PC-3 (cell line): Measurements from ENCODE around the gene CAPN10. TPM values are rescaled to one million over a fixed set of nuclear protein-coding genes. Genes with fewer than 3 reads are reported as not detected.

ENCODE experiments used
- ATAC-seq: fragments of 200-7000 bp; cut with Tn5 transposase; 2 replicates; pipeline ENCODE4 v1.9.1; 2020; ENCODE audit warnings: mild to moderate bottlenecking, moderate library complexity
- BruUV-seq: library from RNA; stranded (reverse); fragments of 400-500 nt; replicated peaks from 2 replicates; lab custom pipeline; 2021; lab: Mats Ljungman, UMichigan
- CTCF ChIA-PET: fragments of 300-600 bp; sonication (Branson Sonifier 250); formaldehyde crosslinking; loops from one replicate; lab custom pipeline; 2022; ENCODE audit warnings: antibody characterized with exemption; lab: Charles Lee
- POLR2A ChIA-PET: fragments of 300-600 bp; sonication (Branson Sonifier 250); formaldehyde crosslinking; loops from one replicate; lab custom pipeline; 2022; ENCODE audit warnings: antibody characterized with exemption; ENCODE audit not compliant: unreplicated experiment; lab: Charles Lee
- DNase-seq: peaks from one replicate; pipeline ENCODE4 v3.0.0-alpha.2; 2015
- H2AFZ ChIP-seq: fragments of 300-600 bp; sonication (generic); 2 replicates; pipeline ENCODE4 v1.6.0; 2016; ENCODE audit warnings: antibody characterized with exemption, low read length
- H3F3A ChIP-seq: fragments of 300-600 bp; sonication (generic); one replicate; pipeline ENCODE4 v1.6.0; 2017; ENCODE audit warnings: antibody characterized with exemption, low read length, control low read depth, mild to moderate bottlenecking; ENCODE audit not compliant: unreplicated experiment
- H3K27ac ChIP-seq: fragments of 300-600 bp; sonication (generic); 2 replicates; pipeline ENCODE4 v1.5.1; 2016; ENCODE audit warnings: mild to moderate bottlenecking, low read length
- H3K27me3 ChIP-seq: fragments of 300-600 bp; sonication (generic); 2 replicates; pipeline ENCODE4 v1.6.1; 2016; ENCODE audit warnings: low read length, mixed read lengths
- H3K36me3 ChIP-seq: fragments of 300-600 bp; sonication (generic); 2 replicates; pipeline ENCODE4 v1.6.1; 2016; ENCODE audit warnings: low read depth, mixed run types, low read length, mixed read lengths
- H3K4me1 ChIP-seq: fragments of 300-600 bp; sonication (generic); 2 replicates; pipeline ENCODE4 v1.5.1; 2016; ENCODE audit warnings: low read length; ENCODE audit not compliant: insufficient read depth
- H3K4me2 ChIP-seq: fragments of 300-600 bp; sonication (generic); 2 replicates; pipeline ENCODE4 v1.6.0; 2016; ENCODE audit warnings: low read length
- H3K4me3 ChIP-seq: fragments of 300-600 bp; sonication (generic); 2 replicates; pipeline ENCODE4 v1.5.1; 2016; ENCODE audit warnings: mild to moderate bottlenecking, low read length, mixed read lengths
- H3K79me2 ChIP-seq: fragments of 300-600 bp; sonication (generic); 2 replicates; pipeline ENCODE4 v1.6.1; 2017; ENCODE audit warnings: low read length, mixed read lengths
- H3K9ac ChIP-seq: fragments of 300-600 bp; sonication (generic); 2 replicates; pipeline ENCODE4 v1.6.0; 2016; ENCODE audit warnings: mild to moderate bottlenecking, low read length
- H3K9me2 ChIP-seq: fragments of 300-600 bp; sonication (generic); replicated peaks from 2 replicates; pipeline ENCODE4 v1.6.1; 2016; ENCODE audit warnings: mixed run types, low read length, mixed read lengths
- H3K9me3 ChIP-seq: fragments of 300-600 bp; sonication (generic); 2 replicates; pipeline ENCODE4 v1.6.1; 2016; ENCODE audit warnings: low read length, mixed read lengths
- H4K20me1 ChIP-seq: fragments of 300-600 bp; sonication (generic); 2 replicates; pipeline ENCODE4 v1.6.1; 2016; ENCODE audit warnings: low read length, mixed read lengths
- EZH2 ChIP-seq: fragments of 300-600 bp; sonication (generic); IDR thresholded peaks from one replicate; pipeline ENCODE4 v1.6.1; 2017; ENCODE audit warnings: antibody characterized with exemption, mild to moderate bottlenecking, low read length; ENCODE audit not compliant: unreplicated experiment
- EZH2phosphoT487 ChIP-seq: fragments of 300-600 bp; sonication (generic); IDR thresholded peaks from 2 replicates; pipeline ENCODE4 v1.6.1; 2018; ENCODE audit warnings: mild to moderate bottlenecking, antibody characterized with exemption, low read length, borderline replicate concordance
- intact Hi-C: fragments of 100-400 bp; cut with micrococcal nuclease; formaldehyde crosslinking; loops from 2 replicates; pipeline ENCODE4 v1.9.0; 2023
- total RNA-seq: library from RNA; depleted of rRNA; stranded (reverse); fragments of >200 nt; gene quantifications from 2 replicates; pipeline ENCODE4 v1.2.3, GENCODE V29; 2014
- TF ChIP-seq, protein P1 (sequence below): fragments of 300-600 bp; sonication (generic); conservative IDR thresholded peaks from 2 replicates; pipeline ENCODE4 v1.5.1; 2017; ENCODE audit warnings: antibody characterized with exemption, low read depth, mild to moderate bottlenecking, low read length

The CAPN10 gene
- total RNA-seq, 1 experiment from 2014 or later: 32.2 TPM

GRCh38 chr2:240596491-240596931, 10.0 kb downstream of the CAPN10 start:
- Histone ChIP-seq H3K9ac (no peak overlapping the region), H4K20me1 (no peaks in the 10 kb centered on the region), H3K4me1 (no peaks in the 10 kb centered on the region), H3K27ac (no peak overlapping the region), H3K79me2 (peaks cover 12% of the 10 kb centered on the region; the same call in 1 of the 2 replicates), H3K9me3 (no peaks in the 10 kb centered on the region), H3K36me3 (no peaks in the 10 kb centered on the region), H3K9me2 (no peaks in the 10 kb centered on the region), H3K4me2 (no peak overlapping the region), H3K4me3 (no peak overlapping the region), H3K27me3 (no peaks in the 10 kb centered on the region), H3F3A (no peaks in the 10 kb centered on the region), H2AFZ (no peak overlapping the region)
- no TSS peak for BruUV-seq
- ATAC-seq (no peak), DNase-seq (no peak)
- ChIA-PET CTCF (no interaction called here), POLR2A (no interaction called here)
- TF ChIP-seq EZH2phosphoT487 (no peak), EZH2 (no peak)
- TF ChIP-seq, protein P1, sequence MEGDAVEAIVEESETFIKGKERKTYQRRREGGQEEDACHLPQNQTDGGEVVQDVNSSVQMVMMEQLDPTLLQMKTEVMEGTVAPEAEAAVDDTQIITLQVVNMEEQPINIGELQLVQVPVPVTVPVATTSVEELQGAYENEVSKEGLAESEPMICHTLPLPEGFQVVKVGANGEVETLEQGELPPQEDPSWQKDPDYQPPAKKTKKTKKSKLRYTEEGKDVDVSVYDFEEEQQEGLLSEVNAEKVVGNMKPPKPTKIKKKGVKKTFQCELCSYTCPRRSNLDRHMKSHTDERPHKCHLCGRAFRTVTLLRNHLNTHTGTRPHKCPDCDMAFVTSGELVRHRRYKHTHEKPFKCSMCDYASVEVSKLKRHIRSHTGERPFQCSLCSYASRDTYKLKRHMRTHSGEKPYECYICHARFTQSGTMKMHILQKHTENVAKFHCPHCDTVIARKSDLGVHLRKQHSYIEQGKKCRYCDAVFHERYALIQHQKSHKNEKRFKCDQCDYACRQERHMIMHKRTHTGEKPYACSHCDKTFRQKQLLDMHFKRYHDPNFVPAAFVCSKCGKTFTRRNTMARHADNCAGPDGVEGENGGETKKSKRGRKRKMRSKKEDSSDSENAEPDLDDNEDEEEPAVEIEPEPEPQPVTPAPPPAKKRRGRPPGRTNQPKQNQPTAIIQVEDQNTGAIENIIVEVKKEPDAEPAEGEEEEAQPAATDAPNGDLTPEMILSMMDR: no peak
- intact Hi-C loops: no loop called here

GRCh38 chr2:240597054-240597418, 10.5 kb downstream of the CAPN10 start:
- CTCF ChIA-PET: no interaction called here
- no peaks in the 10 kb centered on the region for H4K20me1 ChIP-seq
- intact Hi-C loops: no loop called here

More at GRCh38 chr2:240597054-240597418, 10.5 kb downstream of the CAPN10 start:
- no peaks in the 10 kb centered on the region for H3K4me1 ChIP-seq
- no TSS peak for BruUV-seq
- DNase-seq (no peak), ATAC-seq (no peak)
- no peaks in the 10 kb centered on the region for H3K36me3 ChIP-seq
- H3K27me3 ChIP-seq: no peaks in the 10 kb centered on the region
- H3K79me2 ChIP-seq: peaks cover 7% of the 10 kb centered on the region; the same call in 1 of the 2 replicates
- no peak overlapping the region for H3K4me2 ChIP-seq
- H3K9me3 ChIP-seq: no peaks in the 10 kb centered on the region
- H3K27ac ChIP-seq: no peak overlapping the region
- POLR2A ChIA-PET: no interaction called here
- H3F3A ChIP-seq: no peaks in the 10 kb centered on the region
- H3K4me3 ChIP-seq: no peak overlapping the region
- no peak overlapping the region for H3K9ac ChIP-seq
- no peak overlapping the region for H2AFZ ChIP-seq
- no peaks in the 10 kb centered on the region for H3K9me2 ChIP-seq
- TF ChIP-seq EZH2 (no peak), EZH2phosphoT487 (no peak)
- TF ChIP-seq, protein P1: no peak
